HL-60 (cell line): ENCODE data around the gene TIGD4.

Experiments
- GABPA ChIP-seq: IDR thresholded peaks from 2 replicates; pipeline ENCODE4 v1.6.1; 2012; ENCODE audit warnings: low read depth
- POLR2AphosphoS5 ChIP-seq: IDR thresholded peaks from 2 replicates; pipeline ENCODE4 v1.6.1; 2012; ENCODE audit warnings: low read depth
- REST ChIP-seq: IDR thresholded peaks from 2 replicates; pipeline ENCODE4 v1.6.1; 2012; ENCODE audit warnings: low read depth; ENCODE audit not compliant: insufficient replicate concordance
- SPI1 ChIP-seq: IDR thresholded peaks from 2 replicates; pipeline ENCODE4 v1.6.1; 2012; ENCODE audit warnings: low read depth, mild to moderate bottlenecking, borderline replicate concordance
- TF ChIP-seq, protein P1 (sequence below): IDR thresholded peaks from one replicate; pipeline ENCODE4 v1.5.1; 2011; ENCODE audit warnings: low read length, control low read depth, inconsistent platforms; ENCODE audit not compliant: insufficient read depth

- TF ChIP-seq, protein P1, sequence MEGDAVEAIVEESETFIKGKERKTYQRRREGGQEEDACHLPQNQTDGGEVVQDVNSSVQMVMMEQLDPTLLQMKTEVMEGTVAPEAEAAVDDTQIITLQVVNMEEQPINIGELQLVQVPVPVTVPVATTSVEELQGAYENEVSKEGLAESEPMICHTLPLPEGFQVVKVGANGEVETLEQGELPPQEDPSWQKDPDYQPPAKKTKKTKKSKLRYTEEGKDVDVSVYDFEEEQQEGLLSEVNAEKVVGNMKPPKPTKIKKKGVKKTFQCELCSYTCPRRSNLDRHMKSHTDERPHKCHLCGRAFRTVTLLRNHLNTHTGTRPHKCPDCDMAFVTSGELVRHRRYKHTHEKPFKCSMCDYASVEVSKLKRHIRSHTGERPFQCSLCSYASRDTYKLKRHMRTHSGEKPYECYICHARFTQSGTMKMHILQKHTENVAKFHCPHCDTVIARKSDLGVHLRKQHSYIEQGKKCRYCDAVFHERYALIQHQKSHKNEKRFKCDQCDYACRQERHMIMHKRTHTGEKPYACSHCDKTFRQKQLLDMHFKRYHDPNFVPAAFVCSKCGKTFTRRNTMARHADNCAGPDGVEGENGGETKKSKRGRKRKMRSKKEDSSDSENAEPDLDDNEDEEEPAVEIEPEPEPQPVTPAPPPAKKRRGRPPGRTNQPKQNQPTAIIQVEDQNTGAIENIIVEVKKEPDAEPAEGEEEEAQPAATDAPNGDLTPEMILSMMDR = no peak
- TF ChIP-seq POLR2AphosphoS5 (no peak), REST (no peak), GABPA (no peak), SPI1 (no peak)
Observed at GRCh38 chr4:152780267-152780778, 793 bp upstream of the TIGD4 start.
